Measurements from ENCODE around the gene MYL5.
A peak's percentile ranks its signal among the peaks of the same experiment; 100 is the strongest.
"Not testable (repeated sequence)": the region's sequence is repeated elsewhere in the genome, so short reads cannot be mapped to it uniquely, and the experiment has no call there.

Gene MYL5

DNA sequence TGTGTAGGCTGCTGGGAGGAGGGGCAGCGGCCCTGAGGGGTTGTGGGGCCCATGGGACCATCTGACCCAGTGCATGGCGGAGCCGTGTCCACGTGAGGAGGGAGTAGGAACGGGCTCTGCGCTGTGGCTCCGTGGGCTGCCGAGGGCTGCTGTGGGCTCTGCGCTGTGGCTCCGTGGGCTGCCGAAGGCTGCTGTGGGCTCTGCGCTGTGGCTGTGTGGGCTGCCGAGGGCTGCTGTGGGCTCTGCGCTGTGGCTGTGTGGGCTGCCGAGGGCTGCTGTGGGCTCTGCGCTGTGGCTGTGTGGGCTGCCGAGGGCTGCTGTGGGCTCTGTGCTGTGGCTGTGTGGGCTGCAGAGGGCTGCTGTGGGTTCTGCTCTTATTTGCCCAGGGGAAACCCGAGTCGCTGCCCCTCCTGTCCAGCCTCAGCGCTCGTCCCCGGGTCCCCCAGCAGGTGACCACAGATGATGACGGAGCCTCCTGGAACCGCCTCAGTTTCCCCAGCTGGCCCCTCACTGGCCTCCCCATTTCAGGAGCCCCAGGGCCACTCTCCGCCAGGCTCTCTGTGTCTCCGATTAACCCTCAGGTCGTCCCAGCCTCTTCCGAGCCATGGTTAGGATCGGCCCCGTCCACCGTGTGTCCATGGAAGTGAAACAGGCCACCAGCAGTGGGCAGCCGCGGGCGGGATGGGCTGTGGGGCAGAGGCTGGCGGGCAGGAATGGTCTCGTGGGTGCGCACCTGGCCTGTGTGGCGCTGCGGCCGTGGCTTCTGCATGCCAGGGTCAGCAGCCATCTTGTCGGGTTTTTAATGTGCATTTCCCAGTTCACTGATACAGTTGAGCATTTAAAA, 51.3 kb downstream of the MYL5 start:
- no peak for DNase-seq (ENCODE audit: low read depth)

DNA sequence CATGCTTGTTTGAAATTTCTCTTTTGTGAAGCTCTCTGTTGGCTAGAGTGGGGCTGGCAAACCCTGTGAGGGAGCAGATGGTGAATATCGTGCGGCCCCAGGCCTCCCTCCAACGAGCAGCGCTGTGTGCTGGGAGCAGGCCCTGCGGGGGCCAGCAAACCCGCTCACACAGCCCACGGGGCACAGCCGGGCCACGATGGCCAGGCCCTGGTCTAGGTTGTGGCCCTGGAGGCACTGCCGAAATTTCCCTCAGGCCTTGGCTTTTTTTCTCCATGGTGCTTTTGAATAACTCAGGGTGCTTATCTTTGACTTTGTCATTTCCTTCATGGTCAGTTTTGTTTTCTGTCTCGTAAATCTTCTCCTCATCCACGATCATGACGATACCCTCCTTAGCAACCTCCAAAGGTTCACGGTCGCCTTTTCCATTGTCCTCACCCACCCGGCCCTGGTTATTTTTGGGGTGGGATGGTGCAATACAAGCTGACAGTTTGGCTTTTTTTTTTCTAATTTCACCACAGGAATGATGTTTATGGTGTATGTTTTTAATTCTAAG, 52.0 kb downstream of the MYL5 start:
- DNase-seq (ENCODE audit: low read depth): peak; percentile 61

DNA sequence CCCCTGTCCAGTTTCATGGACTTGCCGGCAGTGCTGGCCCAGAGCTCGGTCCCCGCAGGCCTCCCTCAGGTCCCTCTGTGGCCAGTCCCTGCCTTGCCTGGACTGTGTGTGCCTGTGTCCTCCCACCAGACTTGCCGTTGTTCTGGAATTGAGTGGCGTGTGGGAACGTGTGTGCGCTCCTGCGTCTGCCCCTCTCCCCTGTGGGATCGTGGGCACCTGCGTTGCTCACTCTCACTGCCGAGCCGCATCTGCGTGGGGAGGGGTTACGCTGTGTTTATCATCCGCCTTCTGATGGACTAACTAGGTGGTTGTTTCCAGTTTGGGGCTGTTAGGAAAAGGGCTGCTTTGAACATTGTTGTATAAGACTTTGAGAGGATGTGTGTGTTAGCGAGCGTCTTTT, 52.5 kb downstream of the MYL5 start:
- DNase-seq (ENCODE audit: low read depth): no peak

DNA sequence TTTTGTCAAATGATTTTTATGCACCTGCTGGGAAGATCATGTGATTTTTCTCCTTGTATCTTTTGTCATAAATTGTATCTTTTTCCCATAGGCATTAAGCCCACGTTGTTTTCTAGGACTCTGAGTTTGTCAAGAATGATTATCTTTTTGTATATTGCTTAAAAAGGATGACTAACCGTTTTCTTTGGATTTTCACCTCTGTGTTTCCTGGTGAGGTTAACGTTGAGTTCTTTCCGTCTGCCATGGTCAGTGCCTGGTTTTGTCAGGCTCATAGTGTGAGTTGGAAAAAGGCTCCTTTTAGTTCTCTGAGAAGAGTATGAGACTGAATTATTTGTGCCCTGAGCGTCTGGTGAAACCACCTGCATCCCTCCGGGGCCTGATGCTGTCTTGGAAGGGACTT, 53.2 kb downstream of the MYL5 start:
- peak; percentile 59 for DNase-seq (ENCODE audit: low read depth)

DNA sequence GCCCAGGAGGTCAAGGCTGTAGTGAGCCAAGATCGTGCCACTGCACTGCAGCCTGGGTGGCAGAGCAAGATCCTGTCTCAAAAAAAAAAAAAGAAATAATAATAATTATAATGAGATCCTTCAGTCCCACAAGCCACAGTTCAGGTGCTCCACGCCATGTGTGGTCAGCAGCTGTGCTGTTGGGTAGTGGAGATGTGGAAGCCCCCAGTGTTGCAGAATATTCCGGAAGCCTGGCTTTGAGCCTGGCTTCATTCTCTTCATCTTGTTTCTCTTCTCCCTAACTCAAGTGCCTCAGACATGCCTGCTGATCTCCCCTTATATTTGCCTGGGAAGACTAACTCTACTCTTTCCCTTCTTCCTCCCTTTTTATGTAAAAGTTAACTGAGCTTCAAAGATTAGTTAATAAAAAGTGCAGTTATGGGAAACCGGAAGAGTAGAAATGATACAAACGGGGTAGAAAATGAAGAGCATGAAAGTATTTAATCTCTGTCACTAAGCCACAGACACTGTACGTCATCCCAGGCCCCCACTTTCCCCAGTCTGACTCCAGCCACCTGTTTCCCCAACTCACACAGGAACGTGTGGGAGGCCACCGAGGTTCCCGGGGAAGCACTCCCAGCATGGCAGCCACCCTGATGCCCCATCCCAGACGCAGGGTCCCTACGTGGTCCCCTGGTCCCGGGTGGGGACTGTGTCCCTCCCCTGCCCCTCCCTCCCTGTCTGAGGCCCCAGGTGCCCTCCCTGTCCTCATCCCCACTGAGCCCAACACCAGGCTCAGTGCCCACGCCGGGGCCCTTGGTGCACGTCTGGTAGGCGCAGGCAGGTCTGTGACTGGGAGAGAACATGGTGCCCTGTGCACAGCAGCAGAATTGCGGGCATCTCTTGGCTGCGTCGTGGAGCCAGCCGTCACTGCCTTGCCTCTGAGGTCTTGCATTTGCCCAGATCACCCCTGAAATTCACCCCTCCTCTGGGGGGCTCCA, 55.3 kb downstream of the MYL5 start:
- no peak for DNase-seq (ENCODE audit: low read depth)

DNA sequence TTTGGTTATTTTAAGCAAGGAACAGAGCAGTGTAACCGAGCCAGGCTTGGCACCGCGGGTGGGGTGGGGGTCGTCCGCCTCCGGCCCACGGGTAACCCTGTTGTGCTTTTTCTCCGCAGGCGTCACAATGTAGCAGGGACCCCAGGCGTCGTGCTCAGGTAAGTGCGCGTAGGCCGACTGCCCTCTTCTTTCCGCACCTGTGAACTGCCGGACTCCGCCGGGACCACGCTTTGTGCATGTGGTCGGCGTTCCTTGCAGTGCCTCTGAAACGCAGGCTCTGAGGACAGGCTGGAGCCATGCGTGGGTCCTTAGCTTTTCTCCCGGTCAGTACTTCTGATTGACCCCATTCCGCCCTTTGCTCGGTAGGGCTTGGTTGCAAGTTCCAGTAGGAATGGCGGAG, 56.2 kb downstream of the MYL5 start:
- DNase-seq (ENCODE audit: low read depth): no peak

DNA sequence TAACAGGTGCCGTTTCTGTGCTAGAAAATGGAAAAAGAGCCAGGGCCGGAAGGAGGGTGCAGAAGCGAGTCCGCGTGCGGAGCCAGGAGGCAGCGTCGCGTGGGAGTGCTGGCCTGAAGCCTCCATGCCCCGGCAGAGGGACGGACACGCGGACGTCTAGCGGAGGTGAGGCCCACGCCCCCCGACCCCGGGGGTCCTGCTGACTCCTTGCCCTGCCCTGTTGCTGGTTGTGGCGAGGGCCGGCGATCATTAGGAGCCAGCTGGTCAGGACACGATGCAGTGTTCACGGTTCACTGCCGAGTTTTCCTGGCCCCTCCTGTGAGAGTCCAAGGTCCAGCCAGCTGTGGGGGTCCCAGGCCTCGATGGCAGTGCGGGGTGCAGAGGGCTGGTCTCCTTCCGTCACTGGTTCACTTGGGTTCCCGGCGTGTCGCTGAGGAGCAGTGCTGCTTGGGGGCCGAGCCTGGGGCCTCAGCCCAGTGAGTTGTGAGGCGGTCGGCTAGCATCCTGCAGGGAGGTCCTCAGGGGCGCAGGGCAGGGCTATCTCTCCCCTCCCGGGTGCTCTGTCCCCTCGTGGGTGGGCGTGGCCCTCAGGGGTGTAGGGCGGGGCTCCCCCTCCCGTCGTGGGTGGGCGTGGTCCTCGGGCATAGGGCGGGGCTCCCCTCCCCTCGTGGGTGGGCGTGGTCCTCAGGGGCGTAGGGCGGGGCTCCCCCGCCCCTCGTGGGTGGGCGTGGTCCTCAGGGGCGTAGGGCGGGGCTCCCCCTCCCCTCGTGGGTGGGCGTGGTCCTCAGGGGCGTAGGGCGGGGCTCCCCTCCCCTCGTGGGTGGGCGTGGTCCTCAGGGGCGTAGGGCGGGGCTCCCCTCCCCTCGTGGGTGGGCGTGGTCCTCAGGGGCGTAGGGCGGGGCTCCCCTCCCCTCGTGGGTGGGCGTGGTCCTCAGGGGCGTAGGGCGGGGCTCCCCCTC, 56.9 kb downstream of the MYL5 start:
- not testable (repeated sequence) for DNase-seq (ENCODE audit: low read depth)

Data from amniotic epithelial cell (primary cell).